SU-DHL-6 (cell line): ENCODE data around the gene PHACTR1.

Experiments
- H2AFZ ChIP-seq: fragments of 200-600 bp; sonication (generic); 2 replicates; pipeline ENCODE4 v1.6.1; 2014; ENCODE audit warnings: low read depth, mild to moderate bottlenecking, moderate library complexity, mixed read lengths, antibody characterized with exemption, low read length; ENCODE audit not compliant: severe bottlenecking
- H3F3A ChIP-seq: fragments of 200-600 bp; shearing (Covaris generic); 2 replicates; pipeline ENCODE4 v1.6.0; 2016; ENCODE audit warnings: antibody characterized with exemption, mild to moderate bottlenecking; ENCODE audit not compliant: insufficient read depth
- H3K27ac ChIP-seq: fragments of 200-600 bp; sonication (generic); 2 replicates; pipeline ENCODE4 v1.5.1; 2016; ENCODE audit warnings: low read depth, mild to moderate bottlenecking, low read length, moderate library complexity, mixed read lengths
- H3K27me3 ChIP-seq: fragments of 200-600 bp; sonication (generic), shearing (Covaris generic); 2 replicates; pipeline ENCODE4 v1.6.0; 2014; ENCODE audit warnings: mild to moderate bottlenecking, low read length
- H3K36me3 ChIP-seq: fragments of 200-600 bp; sonication (generic); 2 replicates; pipeline ENCODE4 v1.6.1; 2014; ENCODE audit warnings: mild to moderate bottlenecking, low read length, mixed read lengths
- H3K4me2 ChIP-seq: fragments of 300-600, 200-600 bp; shearing (Covaris generic), sonication (generic); 2 replicates; pipeline ENCODE4 v1.6.0; 2014; ENCODE audit warnings: low read length, low read depth, mild to moderate bottlenecking; ENCODE audit not compliant: poor library complexity, severe bottlenecking
- H3K4me3 ChIP-seq: fragments of 200-600 bp; sonication (generic); 2 replicates; pipeline ENCODE4 v1.5.1; 2014; ENCODE audit warnings: antibody characterized with exemption, low read length, mild to moderate bottlenecking, mixed read lengths; ENCODE audit not compliant: insufficient read depth, poor library complexity, severe bottlenecking
- H3K79me2 ChIP-seq: fragments of 200-600 bp; sonication (generic); 2 replicates; pipeline ENCODE4 v1.6.1; 2014; ENCODE audit warnings: mild to moderate bottlenecking, low read length, moderate library complexity; ENCODE audit not compliant: insufficient read depth
- H3K9ac ChIP-seq: fragments of 200-600 bp; sonication (generic); 2 replicates; pipeline ENCODE4 v1.7.0; 2014; ENCODE audit warnings: mild to moderate bottlenecking, low read length
- H3K9me2 ChIP-seq: fragments of 200-600 bp; sonication (generic); replicated peaks from 2 replicates; pipeline ENCODE4 v1.6.1; 2014; ENCODE audit warnings: low read length; ENCODE audit not compliant: insufficient read depth
- H3K9me3 ChIP-seq: fragments of 200-600 bp; sonication (generic); 2 replicates; pipeline ENCODE4 v1.6.1; 2014; ENCODE audit warnings: low read length, mixed read lengths; ENCODE audit not compliant: insufficient read depth
- H4K20me1 ChIP-seq: fragments of 200-600 bp; sonication (generic); 2 replicates; pipeline ENCODE4 v1.6.1; 2014; ENCODE audit warnings: low read depth, mild to moderate bottlenecking, antibody characterized with exemption, low read length, moderate library complexity, mixed read lengths
- CTCF ChIP-seq: fragments of 200-600 bp; sonication (generic); IDR thresholded peaks from one replicate; pipeline ENCODE4 v1.5.1; 2017; ENCODE audit warnings: antibody characterized with exemption, mild to moderate bottlenecking, low read length, moderate library complexity; ENCODE audit not compliant: insufficient read depth, poor library complexity, severe bottlenecking
- EZH2phosphoT487 ChIP-seq: fragments of 200-600 bp; sonication (generic), shearing (Covaris generic); conservative IDR thresholded peaks from 2 replicates; pipeline ENCODE4 v1.6.1; 2018; ENCODE audit warnings: mild to moderate bottlenecking, antibody characterized with exemption, low read length, moderate library complexity, mixed read lengths

PHACTR1 gene

GRCh38 chr6:12748815-12749521 is 32.4 kb downstream of the PHACTR1 start:
- no peaks in the 10 kb centered on the region for H3K79me2 ChIP-seq
- no peak overlapping the region for H3K9ac ChIP-seq
- no peak overlapping the region for H3K27ac ChIP-seq
- H4K20me1 ChIP-seq = no peaks in the 10 kb centered on the region
- no peaks in the 10 kb centered on the region for H3K27me3 ChIP-seq
- TF ChIP-seq CTCF (no peak), EZH2phosphoT487 (no peak)
- H3K36me3 ChIP-seq = no peaks in the 10 kb centered on the region
- no peaks in the 10 kb centered on the region for H3K9me2 ChIP-seq
- no peaks in the 10 kb centered on the region for H3K9me3 ChIP-seq
- no peak overlapping the region for H3K4me2 ChIP-seq
- H3F3A ChIP-seq = no peaks in the 10 kb centered on the region
- no peak overlapping the region for H2AFZ ChIP-seq
- no peak overlapping the region for H3K4me3 ChIP-seq

- Histone ChIP-seq H3K4me3 (no peak overlapping the region), H3K9me2 (no peaks in the 10 kb centered on the region), H2AFZ (no peak overlapping the region), H4K20me1 (no peaks in the 10 kb centered on the region), H3K9ac (no peak overlapping the region), H3K36me3 (no peaks in the 10 kb centered on the region), H3K27ac (no peak overlapping the region), H3K27me3 (no peaks in the 10 kb centered on the region), H3K79me2 (no peaks in the 10 kb centered on the region), H3F3A (no peaks in the 10 kb centered on the region), H3K9me3 (no peaks in the 10 kb centered on the region), H3K4me2 (no peak overlapping the region)
- no peak for TF ChIP-seq EZH2phosphoT487
- TF ChIP-seq CTCF = no peak
Observed at GRCh38 chr6:12749531-12750379, 33.2 kb downstream of the PHACTR1 start.

- no peak overlapping the region for H3K9ac ChIP-seq
Observed at GRCh38 chr6:12750416-12750815, 33.8 kb downstream of the PHACTR1 start.

More at GRCh38 chr6:12750416-12750815, 33.8 kb downstream of the PHACTR1 start:
- Histone ChIP-seq H3K9me2 (no peaks in the 10 kb centered on the region), H3K36me3 (no peaks in the 10 kb centered on the region), H3K27ac (no peak overlapping the region), H2AFZ (no peak overlapping the region), H3K4me3 (no peak overlapping the region), H4K20me1 (no peaks in the 10 kb centered on the region), H3K27me3 (no peaks in the 10 kb centered on the region), H3K9me3 (no peaks in the 10 kb centered on the region), H3F3A (no peaks in the 10 kb centered on the region), H3K79me2 (no peaks in the 10 kb centered on the region), H3K4me2 (no peak overlapping the region)
- TF ChIP-seq CTCF (no peak), EZH2phosphoT487 (no peak)
